Mesenteric fat pad (tissue), 1 donor: Measurements from ENCODE around the gene RUNX2. TPM values are rescaled to one million over a fixed set of nuclear protein-coding genes. Genes with fewer than 3 reads are reported as not detected.

Experiments
- DNase-seq: peaks from one replicate; pipeline ENCODE4 v3.0.0-alpha.2; 2020; ENCODE audit warnings: low spot score
- total RNA-seq: library from RNA; stranded (reverse); fragmentation: NEBNext Ultra II Directional; extraction: Animal tissue kit (Norgen Biotek cat#: 25700); gene quantifications from one replicate; pipeline ENCODE4 v1.2.1, GENCODE V29; 2021
- donor health status: DM: yes; HTN: yes; CAD: no.

Gene RUNX2
- total RNA-seq, 1 donor from 2014 or later, result 1.6 TPM

DNA sequence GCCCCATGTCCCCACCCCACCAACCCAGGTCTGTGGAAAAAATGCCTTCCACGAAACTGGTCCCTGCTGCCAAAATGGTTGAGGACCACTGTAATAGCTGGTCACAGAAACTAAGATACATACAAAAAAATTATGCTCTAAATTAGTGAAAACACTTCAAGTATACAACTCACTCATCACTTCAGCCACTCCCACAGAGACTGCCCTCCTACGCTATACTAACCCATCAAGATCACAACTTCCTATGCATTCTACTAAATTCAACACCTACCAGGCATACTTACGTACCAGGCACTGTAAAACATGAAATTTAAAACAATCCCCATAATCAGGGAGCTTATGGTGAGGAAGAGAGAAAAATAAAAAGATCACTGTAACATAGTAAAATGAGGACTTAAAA, 22.9 kb downstream of the RUNX2 start:
- DNase-seq, result no peak

- DNase-seq, result no peak
Observed at GRCh38 chr6:45351667-45352066, 23.5 kb downstream of the RUNX2 start.

DNA sequence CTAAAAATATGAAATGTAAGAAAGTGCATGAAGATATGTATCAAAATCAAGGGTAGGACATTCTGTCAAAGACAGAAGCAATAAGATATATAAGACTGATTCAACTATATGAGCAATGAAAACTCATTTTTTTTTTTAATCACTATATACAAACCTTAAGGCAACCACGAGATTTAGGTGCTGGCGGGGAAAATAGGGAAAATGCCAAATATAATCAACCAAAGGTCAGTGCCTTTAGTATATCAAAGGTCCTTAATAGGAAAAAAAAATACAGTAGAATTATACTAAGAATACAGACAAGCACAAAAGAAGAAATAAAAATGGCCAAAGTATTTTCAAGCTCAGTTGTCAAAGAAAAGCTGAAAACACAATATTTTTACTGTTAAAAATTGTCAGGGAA, 25.5 kb downstream of the RUNX2 start:
- no peak for DNase-seq

GRCh38 chr6:45364466-45364865, 36.3 kb downstream of the RUNX2 start:
- no peak for DNase-seq

DNA sequence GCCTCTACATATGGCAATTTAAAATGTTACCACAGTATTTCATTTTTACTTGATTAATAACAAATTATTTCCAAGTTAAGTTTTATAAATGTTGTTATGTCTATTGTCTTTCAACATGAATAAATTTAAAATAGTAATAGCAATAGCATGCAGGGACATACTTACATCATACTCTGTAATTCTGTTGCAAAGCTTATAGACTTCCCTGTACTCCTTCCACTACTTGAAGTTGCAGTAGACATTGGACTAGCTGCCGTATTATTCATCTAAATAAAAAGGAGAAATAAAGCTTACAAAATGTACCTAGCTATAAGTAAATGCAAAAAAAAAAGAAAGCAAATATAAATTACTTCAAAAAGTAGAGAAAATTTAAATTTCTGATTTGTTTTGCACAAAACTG, 36.9 kb downstream of the RUNX2 start:
- no peak for DNase-seq

DNA sequence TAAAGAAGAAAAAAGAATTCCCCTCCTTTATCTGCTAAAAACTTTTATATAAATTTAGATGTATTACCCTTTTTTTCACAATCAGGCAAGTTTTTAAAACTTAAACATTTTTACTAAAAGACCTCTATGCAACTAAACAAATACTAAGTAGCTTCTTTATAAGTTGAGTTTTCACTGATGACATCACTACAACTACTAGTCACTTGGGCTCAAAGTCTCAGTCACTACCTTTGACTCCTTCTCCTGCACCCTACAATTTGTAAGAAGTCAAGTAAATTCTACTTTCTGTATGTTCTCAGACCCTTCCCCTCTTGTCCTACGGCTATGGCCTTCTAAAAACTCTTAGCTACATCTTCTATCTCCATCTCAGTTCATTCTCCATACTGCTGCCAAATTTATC, 38.4 kb downstream of the RUNX2 start:
- DNase-seq, result no peak

DNA sequence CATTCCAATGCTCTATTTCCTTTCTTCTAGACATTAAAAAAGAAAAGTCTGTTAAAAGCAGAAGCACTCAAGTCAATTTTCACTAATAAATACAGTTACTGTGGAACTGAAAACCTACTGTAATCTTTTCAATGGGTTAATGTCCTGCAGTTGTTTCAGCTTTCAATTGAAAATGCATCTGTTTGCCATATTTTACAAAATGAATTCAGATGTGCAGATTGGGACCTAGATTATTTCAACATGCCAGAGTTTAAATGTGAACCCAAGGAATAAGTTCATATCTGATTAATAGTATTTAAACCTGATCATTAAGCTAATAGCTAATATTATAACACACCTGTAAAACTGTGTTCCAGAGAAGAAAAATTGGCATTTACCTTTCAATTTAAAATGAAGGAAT, 39.9 kb downstream of the RUNX2 start:
- no peak for DNase-seq

DNA sequence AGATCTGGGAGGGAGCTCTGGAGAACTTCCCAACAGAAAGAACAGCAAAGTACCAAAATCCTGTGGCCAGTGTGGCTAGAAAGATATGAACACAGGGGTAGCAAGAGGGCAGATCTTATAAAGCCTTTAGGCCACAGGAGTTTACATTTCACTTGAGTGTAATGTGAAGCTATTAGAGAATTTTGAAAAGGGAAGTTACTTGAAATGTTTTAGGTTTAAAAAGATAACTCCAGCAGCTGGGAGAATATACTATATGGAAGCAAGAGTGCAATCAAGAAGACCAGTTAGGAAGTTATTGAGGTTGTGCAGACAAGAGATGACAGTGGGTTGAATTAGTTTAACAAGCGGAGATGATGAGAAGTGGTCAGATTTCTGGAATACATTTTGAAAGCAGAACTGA, 41.7 kb downstream of the RUNX2 start:
- no peak for DNase-seq

GRCh38 chr6:45371924-45372573, 43.9 kb downstream of the RUNX2 start:
- DNase-seq, result no peak

DNA sequence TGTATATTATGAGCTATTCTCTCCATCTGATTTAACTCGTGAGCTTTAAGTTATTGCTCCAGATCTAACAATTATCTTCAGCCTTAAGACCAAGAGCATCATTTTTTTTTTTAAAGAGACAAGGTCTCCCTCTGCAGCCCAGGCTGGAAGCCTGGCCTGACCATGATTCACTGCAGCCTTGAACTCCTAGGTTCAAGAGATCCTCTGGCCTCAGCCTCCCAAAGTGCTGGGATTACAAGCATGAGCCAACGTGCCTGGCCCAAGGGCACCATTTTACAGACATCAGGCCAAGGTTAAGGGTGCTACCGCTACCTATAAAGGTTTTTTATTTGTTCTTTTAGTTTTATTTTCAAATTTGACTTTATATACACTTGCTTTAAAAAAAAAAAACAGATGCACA, 47.3 kb downstream of the RUNX2 start:
- DNase-seq, result no peak

GRCh38 chr6:45376310-45377042, 48.3 kb downstream of the RUNX2 start:
- no peak for DNase-seq

DNA sequence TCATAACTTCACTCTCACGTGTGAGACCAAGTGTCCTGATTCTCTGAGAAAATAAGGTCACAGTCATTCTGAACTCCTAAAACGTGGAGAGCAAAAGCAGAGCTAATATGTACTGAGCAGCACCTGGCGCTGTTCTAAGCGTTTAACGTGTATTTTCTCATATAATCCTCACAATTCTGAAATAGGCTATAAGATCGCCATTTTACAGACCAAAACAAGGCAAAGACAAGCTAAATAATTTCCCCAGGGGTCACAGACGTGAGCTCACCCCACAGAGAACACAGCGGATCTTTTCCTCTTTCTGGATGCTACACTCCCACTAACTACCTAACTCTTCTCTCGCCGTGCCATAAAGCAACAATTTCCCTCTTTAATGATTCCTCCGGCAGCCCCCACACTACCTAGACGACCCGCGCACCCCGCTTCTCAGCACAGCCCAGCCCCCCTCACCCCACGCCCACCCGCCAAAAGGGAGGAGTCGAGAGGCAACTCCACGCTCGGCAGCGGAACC, 49.0 kb downstream of the RUNX2 start:
- peak; percentile 93 for DNase-seq

GRCh38 chr6:45377554-45378333, 49.6 kb downstream of the RUNX2 start, which contains the start of gene SUPT3H:
Gene SUPT3H, minus strand, starts transcription at chr6:45377934.
- DNase-seq, result peak; percentile 97

GRCh38 chr6:45378334-45378926, 50.3 kb downstream of the RUNX2 start:
- DNase-seq, result no peak

- no peak for DNase-seq
Observed at GRCh38 chr6:45382391-45382790, 54.3 kb downstream of the RUNX2 start.

GRCh38 chr6:45386501-45386900, 58.4 kb downstream of the RUNX2 start:
- no peak for DNase-seq

GRCh38 chr6:45387236-45387635, 59.1 kb downstream of the RUNX2 start:
- DNase-seq, result no peak

GRCh38 chr6:45388328-45388727, 60.2 kb downstream of the RUNX2 start:
- DNase-seq, result no peak

GRCh38 chr6:45394586-45395095, 66.5 kb downstream of the RUNX2 start:
- no peak for DNase-seq

GRCh38 chr6:45398075-45398813, 70.1 kb downstream of the RUNX2 start:
- DNase-seq, result no peak

DNA sequence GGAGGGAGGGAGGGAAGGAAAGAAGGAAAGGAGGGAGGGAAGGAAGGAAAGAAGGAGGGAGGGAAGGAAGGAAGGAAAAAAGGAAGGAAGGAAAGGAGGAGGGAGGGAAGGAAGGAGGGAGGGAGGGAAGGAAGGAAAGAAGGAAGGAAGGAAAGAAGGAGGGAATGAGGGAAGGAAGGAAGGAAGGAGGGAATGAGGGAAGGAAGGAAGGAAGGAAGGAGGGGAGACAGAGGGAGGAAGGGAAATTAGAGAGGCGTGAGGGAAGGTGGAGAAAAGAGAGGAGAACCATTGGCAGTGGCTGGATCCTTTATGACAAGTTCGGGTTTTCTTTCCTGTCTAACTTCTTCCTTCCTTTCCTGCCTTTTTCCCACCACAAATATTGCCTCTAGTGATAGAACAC, 71.9 kb downstream of the RUNX2 start:
- no peak for DNase-seq
